ENCODE data around the gene DHRS2. TPM values are rescaled to one million over a fixed set of nuclear protein-coding genes. Genes with fewer than 3 reads are reported as not detected.

The DHRS2 gene
- total and polyA plus RNA-seq, 2 of the 13 experiments (the other 11 are each of a cell fraction or from before 2014, with no cell fraction given), result 1,621 to 3,021 TPM

DNA sequence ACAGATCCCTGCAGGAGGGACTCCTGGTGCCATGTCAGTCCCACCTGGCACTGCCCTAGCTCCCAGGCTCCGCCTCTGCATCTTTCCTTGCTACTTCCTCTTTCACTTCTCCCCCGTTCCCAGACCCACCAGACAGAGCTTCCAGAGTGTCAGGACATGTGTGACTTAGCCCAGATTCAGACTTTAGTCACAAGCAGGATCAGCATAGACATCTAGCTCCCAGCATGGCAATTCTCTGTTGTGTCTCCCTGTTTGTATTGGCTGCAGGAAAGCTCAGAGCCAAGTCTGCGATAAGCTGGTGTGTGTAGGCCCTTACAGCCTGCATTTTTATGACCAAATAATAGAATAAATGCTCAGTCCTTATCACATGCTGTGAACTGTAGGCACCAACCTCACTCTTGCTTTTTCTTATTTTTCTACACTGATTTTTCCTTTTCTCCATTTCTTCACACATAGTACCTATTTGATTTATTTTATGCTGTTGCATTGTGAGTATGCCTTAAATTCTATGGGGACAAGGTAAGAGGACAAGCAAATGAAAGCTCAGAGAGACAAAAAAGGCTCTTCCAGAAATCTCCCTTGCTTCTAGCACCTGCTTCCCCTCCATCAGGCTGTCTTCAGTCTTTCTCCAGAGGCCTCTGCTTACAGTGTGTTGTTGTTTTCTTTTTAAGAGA is 5.9 kb downstream of the DHRS2 start (continued):
- TF ChIP-seq ZMYM3 (CRISPR knock-in tag; IDR thresholded peaks at IDR 0.05) (no peak), ZNF329 (CRISPR knock-in tag; IDR thresholded peaks at IDR 0.05; ENCODE audit: low read depth) (0 out of 2 replicates have a peak, but pooled peaks have one; percentile 65), ATRX (CRISPR knock-in tag; IDR thresholded peaks at IDR 0.05; ENCODE audit: borderline replicate concordance) (no peak), ZFY (CRISPR knock-in tag; IDR thresholded peaks at IDR 0.05) (no peak), TBL1XR1 (IDR thresholded peaks at IDR 0.05; ENCODE audit: borderline replicate concordance, low read length, partially characterized antibody) (no peak), KMT2B (CRISPR knock-in tag; IDR thresholded peaks at IDR 0.05) (no peak; the same call in 1 of the 2 replicates), POLR2AphosphoS5 (IDR thresholded peaks at IDR 0.05; ENCODE audit: low read depth, low read length) (peak; percentile 69), STAT5B (CRISPR knock-in tag; IDR thresholded peaks at IDR 0.05) (no peak; the same call in 1 of the 2 replicates), ISL2 (CRISPR knock-in tag; IDR thresholded peaks at IDR 0.05) (0 out of 2 replicates have a peak, but pooled peaks have one; percentile 3), TBP (CRISPR knock-in tag; IDR thresholded peaks at IDR 0.05) (no peak), ZNF878 (CRISPR knock-in tag; IDR thresholded peaks at IDR 0.05) (no peak), TGIF2 (CRISPR knock-in tag; IDR thresholded peaks at IDR 0.05) (no peak), ZNF577 (CRISPR knock-in tag; IDR thresholded peaks at IDR 0.05; ENCODE audit: borderline replicate concordance, low read depth) (no peak), ZNF501 (CRISPR knock-in tag; IDR thresholded peaks at IDR 0.05) (no peak), JDP2 (CRISPR knock-in tag; IDR thresholded peaks at IDR 0.05; ENCODE audit: borderline replicate concordance) (no peak)
- TF ChIP-seq, protein P1, sequence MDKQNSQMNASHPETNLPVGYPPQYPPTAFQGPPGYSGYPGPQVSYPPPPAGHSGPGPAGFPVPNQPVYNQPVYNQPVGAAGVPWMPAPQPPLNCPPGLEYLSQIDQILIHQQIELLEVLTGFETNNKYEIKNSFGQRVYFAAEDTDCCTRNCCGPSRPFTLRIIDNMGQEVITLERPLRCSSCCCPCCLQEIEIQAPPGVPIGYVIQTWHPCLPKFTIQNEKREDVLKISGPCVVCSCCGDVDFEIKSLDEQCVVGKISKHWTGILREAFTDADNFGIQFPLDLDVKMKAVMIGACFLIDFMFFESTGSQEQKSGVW (CRISPR knock-in tag; IDR thresholded peaks at IDR 0.05; ENCODE audit: borderline replicate concordance), result no peak
- TF ChIP-seq, protein P2, sequence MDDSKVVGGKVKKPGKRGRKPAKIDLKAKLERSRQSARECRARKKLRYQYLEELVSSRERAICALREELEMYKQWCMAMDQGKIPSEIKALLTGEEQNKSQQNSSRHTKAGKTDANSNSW (CRISPR knock-in tag; IDR thresholded peaks at IDR 0.05; ENCODE audit: borderline replicate concordance), result 0 out of 2 replicates have a peak, but pooled peaks have one; percentile 78
- TF ChIP-seq, protein P3, sequence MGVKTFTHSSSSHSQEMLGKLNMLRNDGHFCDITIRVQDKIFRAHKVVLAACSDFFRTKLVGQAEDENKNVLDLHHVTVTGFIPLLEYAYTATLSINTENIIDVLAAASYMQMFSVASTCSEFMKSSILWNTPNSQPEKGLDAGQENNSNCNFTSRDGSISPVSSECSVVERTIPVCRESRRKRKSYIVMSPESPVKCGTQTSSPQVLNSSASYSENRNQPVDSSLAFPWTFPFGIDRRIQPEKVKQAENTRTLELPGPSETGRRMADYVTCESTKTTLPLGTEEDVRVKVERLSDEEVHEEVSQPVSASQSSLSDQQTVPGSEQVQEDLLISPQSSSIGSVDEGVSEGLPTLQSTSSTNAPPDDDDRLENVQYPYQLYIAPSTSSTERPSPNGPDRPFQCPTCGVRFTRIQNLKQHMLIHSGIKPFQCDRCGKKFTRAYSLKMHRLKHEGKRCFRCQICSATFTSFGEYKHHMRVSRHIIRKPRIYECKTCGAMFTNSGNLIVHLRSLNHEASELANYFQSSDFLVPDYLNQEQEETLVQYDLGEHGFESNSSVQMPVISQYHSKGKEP (CRISPR knock-in tag; IDR thresholded peaks at IDR 0.05), result no peak
- TF ChIP-seq, protein P4, sequence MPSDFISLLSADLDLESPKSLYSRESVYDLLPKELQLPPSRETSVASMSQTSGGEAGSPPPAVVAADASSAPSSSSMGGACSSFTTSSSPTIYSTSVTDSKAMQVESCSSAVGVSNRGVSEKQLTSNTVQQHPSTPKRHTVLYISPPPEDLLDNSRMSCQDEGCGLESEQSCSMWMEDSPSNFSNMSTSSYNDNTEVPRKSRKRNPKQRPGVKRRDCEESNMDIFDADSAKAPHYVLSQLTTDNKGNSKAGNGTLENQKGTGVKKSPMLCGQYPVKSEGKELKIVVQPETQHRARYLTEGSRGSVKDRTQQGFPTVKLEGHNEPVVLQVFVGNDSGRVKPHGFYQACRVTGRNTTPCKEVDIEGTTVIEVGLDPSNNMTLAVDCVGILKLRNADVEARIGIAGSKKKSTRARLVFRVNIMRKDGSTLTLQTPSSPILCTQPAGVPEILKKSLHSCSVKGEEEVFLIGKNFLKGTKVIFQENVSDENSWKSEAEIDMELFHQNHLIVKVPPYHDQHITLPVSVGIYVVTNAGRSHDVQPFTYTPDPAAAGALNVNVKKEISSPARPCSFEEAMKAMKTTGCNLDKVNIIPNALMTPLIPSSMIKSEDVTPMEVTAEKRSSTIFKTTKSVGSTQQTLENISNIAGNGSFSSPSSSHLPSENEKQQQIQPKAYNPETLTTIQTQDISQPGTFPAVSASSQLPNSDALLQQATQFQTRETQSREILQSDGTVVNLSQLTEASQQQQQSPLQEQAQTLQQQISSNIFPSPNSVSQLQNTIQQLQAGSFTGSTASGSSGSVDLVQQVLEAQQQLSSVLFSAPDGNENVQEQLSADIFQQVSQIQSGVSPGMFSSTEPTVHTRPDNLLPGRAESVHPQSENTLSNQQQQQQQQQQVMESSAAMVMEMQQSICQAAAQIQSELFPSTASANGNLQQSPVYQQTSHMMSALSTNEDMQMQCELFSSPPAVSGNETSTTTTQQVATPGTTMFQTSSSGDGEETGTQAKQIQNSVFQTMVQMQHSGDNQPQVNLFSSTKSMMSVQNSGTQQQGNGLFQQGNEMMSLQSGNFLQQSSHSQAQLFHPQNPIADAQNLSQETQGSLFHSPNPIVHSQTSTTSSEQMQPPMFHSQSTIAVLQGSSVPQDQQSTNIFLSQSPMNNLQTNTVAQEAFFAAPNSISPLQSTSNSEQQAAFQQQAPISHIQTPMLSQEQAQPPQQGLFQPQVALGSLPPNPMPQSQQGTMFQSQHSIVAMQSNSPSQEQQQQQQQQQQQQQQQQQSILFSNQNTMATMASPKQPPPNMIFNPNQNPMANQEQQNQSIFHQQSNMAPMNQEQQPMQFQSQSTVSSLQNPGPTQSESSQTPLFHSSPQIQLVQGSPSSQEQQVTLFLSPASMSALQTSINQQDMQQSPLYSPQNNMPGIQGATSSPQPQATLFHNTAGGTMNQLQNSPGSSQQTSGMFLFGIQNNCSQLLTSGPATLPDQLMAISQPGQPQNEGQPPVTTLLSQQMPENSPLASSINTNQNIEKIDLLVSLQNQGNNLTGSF (CRISPR knock-in tag; IDR thresholded peaks at IDR 0.05), result peak; percentile 41; the same call in 1 of the 2 replicates
- TF ChIP-seq, protein P5, sequence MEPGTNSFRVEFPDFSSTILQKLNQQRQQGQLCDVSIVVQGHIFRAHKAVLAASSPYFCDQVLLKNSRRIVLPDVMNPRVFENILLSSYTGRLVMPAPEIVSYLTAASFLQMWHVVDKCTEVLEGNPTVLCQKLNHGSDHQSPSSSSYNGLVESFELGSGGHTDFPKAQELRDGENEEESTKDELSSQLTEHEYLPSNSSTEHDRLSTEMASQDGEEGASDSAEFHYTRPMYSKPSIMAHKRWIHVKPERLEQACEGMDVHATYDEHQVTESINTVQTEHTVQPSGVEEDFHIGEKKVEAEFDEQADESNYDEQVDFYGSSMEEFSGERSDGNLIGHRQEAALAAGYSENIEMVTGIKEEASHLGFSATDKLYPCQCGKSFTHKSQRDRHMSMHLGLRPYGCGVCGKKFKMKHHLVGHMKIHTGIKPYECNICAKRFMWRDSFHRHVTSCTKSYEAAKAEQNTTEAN (CRISPR knock-in tag; conservative IDR thresholded peaks at IDR 0.05), result no peak; the same call in 1 of the 2 replicates

Data from HepG2 (cell line).